Neural crest cell (in vitro differentiated cells): Measurements from ENCODE around the gene INSC. TPM values are rescaled to one million over a fixed set of nuclear protein-coding genes. Genes with fewer than 3 reads are reported as not detected.
A peak's percentile ranks its signal among the peaks of the same experiment; 100 is the strongest.

Experiments used
- DNase-seq: peaks from one replicate; pipeline ENCODE4 v3.0.0; 2021; ENCODE audit warnings: low read depth, mixed read lengths, low spot score
- H3K27ac Mint-ChIP-seq: one replicate; pipeline ENCODE4 v1.8.0; 2021; ENCODE audit warnings: mild to moderate bottlenecking, mixed read lengths; ENCODE audit not compliant: unreplicated experiment
- H3K27me3 Mint-ChIP-seq: 2 replicates; pipeline ENCODE4 v1.8.0; 2021; ENCODE audit warnings: low read depth, mild to moderate bottlenecking, mixed read lengths
- H3K36me3 Mint-ChIP-seq: 2 replicates; pipeline ENCODE4 v1.8.0; 2021; ENCODE audit warnings: low read depth, mild to moderate bottlenecking, mixed read lengths
- H3K4me1 Mint-ChIP-seq: 2 replicates; pipeline ENCODE4 v1.8.0; 2021; ENCODE audit warnings: mixed read lengths
- H3K4me3 Mint-ChIP-seq: one replicate; pipeline ENCODE4 v1.8.0; 2021; ENCODE audit warnings: mild to moderate bottlenecking, mixed read lengths
- H3K9me3 Mint-ChIP-seq: 2 replicates; pipeline ENCODE4 v1.8.0; 2021; ENCODE audit warnings: mixed read lengths
- CTCF ChIP-seq: fragments of 200-600 bp; sonication (generic); conservative IDR thresholded peaks from 2 replicates; pipeline ENCODE4 v1.5.0; 2021; ENCODE audit warnings: antibody characterized with exemption, mild to moderate bottlenecking
- total RNA-seq: library from RNA; stranded (reverse); gene quantifications from 2 replicates; pipeline ENCODE4 v1.2.1, GENCODE V29; 2021

Gene INSC
- total RNA-seq, 1 donor from 2014 or later, result 2.6 TPM

GRCh38 chr11:15286465-15286864 is 171.7 kb downstream of the INSC start:
- Mint-ChIP-seq H3K27me3 (no peaks in the 10 kb centered on the region), H3K4me3 (no peak overlapping the region), H3K36me3 (no peaks in the 10 kb centered on the region), H3K4me1 (peaks cover 6% of the 10 kb centered on the region), H3K27ac (no peak overlapping the region), H3K9me3 (peaks cover 6% of the 10 kb centered on the region)
- no peak for DNase-seq
- no peak for TF ChIP-seq CTCF

- peaks cover 6% of the 10 kb centered on the region for H3K9me3 Mint-ChIP-seq
- H3K4me1 Mint-ChIP-seq, result peaks cover 9% of the 10 kb centered on the region
- TF ChIP-seq CTCF, result no peak
- no peak overlapping the region for H3K27ac Mint-ChIP-seq
- DNase-seq, result no peak
- no peak overlapping the region for H3K4me3 Mint-ChIP-seq
- no peaks in the 10 kb centered on the region for H3K27me3 Mint-ChIP-seq
- H3K36me3 Mint-ChIP-seq, result no peaks in the 10 kb centered on the region
Measured at GRCh38 chr11:15288863-15289262, 174.1 kb downstream of the INSC start.

- no peak for DNase-seq
- no peak overlapping the region for H3K4me3 Mint-ChIP-seq
- H3K36me3 Mint-ChIP-seq, result no peaks in the 10 kb centered on the region
- no peak overlapping the region for H3K27ac Mint-ChIP-seq
- H3K27me3 Mint-ChIP-seq, result no peaks in the 10 kb centered on the region
- no peak for TF ChIP-seq CTCF
- peaks cover 12% of the 10 kb centered on the region for H3K4me1 Mint-ChIP-seq
- H3K9me3 Mint-ChIP-seq, result peaks cover 6% of the 10 kb centered on the region
Measured at GRCh38 chr11:15289723-15290122, 175.0 kb downstream of the INSC start.

DNA sequence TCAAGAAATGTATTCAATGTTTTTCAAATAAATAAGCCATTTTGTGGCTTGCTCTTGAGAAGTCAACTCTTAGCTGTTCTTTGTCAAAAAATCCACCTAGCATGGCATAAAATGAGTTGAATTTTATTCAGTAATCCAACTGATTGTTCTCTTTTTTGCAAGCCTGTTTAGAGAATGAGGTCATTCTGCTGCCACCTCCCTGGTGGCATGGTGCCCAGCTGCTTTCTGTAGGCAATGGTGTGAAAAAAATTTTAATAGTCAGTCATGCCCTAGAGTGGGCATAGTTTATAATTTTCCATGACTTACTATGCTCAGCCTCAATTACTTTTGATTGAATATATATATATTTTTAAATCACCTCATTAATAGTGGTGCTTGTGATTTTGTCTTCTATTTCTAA is 177.2 kb downstream of the INSC start:
- no peak for TF ChIP-seq CTCF
- Mint-ChIP-seq H3K36me3 (no peaks in the 10 kb centered on the region), H3K27ac (no peak overlapping the region), H3K9me3 (peaks cover 6% of the 10 kb centered on the region), H3K4me3 (no peak overlapping the region), H3K4me1 (peaks cover 15% of the 10 kb centered on the region), H3K27me3 (no peaks in the 10 kb centered on the region)
- no peak for DNase-seq

GRCh38 chr11:15293975-15294620 is 179.4 kb downstream of the INSC start:
- Mint-ChIP-seq H3K27me3 (no peaks in the 10 kb centered on the region), H3K36me3 (no peaks in the 10 kb centered on the region), H3K9me3 (peaks cover 3% of the 10 kb centered on the region), H3K4me1 (peaks cover 15% of the 10 kb centered on the region), H3K27ac (peak overlapping the region; percentile 14), H3K4me3 (no peak overlapping the region)
- DNase-seq, result no peak
- TF ChIP-seq CTCF, result no peak
